Head of caudate nucleus (tissue), 42 donors: ENCODE measurements around the gene TMPRSS4.
A peak's percentile ranks its signal among the peaks of the same experiment; 100 is the strongest.

Experiments used
- DNase-seq, 42 donors: peaks; one replicate each; pipeline versions ENCODE4 v3.0.0 to v3.0.0-alpha.2; 2020 to 2021; ENCODE audit warnings: mixed read lengths in 7 of 42
- intact Hi-C: fragments of 100-400 bp; cut with DNase I; formaldehyde crosslinking; loops from one replicate; pipeline ENCODE4 v1.15.0; 2022

The TMPRSS4 gene

DNA sequence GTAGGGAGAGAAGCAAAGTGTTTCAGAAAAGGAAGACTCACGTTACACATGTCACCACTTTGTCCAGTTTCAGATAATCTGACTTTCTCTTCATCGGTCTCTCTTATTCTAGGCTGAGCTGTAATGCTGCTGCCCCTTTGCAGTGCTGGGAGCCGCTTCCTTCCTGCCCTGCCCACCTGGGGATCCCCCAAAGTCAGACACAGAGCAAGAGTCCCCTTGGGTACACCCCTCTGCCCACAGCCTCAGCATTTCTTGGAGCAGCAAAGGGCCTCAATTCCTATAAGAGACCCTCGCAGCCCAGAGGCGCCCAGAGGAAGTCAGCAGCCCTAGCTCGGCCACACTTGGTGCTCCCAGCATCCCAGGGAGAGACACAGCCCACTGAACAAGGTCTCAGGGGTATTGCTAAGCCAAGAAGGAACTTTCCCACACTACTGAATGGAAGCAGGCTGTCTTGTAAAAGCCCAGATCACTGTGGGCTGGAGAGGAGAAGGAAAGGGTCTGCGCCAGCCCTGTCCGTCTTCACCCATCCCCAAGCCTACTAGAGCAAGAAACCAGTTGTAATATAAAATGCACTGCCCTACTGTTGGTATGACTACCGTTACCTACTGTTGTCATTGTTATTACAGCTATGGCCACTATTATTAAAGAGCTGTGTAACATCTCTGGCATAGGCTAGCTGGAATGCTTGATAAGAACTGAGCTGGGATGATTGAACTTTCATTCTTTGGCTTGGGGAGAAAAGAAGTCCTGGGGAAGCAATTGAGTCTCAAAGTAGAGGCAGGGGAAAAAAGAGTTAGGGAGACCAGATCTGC is 41.1 kb downstream of the TMPRSS4 start:
- intact Hi-C loops, result no loop called here
- peak in 1 of 42 donors; percentile 9 for DNase-seq

- no peak for DNase-seq
These were observed 43.9 kb downstream of the TMPRSS4 start for GRCh38 chr11:118120793-118121192.

DNA sequence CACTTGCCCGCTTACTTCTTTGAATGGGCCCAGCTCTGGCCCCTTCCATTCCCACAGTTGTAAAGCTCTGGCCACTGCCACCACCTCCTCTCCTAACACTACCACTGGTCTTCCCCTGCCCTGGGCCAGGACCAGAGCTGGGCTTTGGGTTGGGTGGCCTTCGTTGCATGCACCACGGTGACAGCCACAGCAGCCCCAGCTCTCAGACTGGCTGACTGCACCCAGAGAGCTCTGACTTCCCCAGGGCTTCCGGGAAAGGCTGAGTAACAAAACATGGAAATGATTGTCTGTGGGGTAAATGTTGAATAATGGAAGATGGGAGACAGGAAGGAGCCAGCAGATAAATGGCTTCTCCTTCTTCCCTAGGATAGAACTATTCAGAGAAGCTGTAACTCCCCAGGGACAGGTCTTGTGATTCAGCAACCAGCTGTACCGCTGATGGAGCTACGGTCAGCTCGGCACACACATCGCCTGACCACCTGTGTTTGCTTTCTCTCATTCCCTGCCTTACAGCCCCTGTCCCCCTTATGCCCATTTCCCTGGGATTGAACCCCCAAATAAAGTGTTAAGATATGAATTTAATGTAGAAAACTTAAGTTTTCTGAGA is 48.2 kb downstream of the TMPRSS4 start:
- intact Hi-C loops, result no loop called here
- peak in 1 of 42 donors; percentile 32 for DNase-seq

More at GRCh38 chr11:118120793-118121192, 43.9 kb downstream of the TMPRSS4 start:
- intact Hi-C loops, result no loop called here

DNA sequence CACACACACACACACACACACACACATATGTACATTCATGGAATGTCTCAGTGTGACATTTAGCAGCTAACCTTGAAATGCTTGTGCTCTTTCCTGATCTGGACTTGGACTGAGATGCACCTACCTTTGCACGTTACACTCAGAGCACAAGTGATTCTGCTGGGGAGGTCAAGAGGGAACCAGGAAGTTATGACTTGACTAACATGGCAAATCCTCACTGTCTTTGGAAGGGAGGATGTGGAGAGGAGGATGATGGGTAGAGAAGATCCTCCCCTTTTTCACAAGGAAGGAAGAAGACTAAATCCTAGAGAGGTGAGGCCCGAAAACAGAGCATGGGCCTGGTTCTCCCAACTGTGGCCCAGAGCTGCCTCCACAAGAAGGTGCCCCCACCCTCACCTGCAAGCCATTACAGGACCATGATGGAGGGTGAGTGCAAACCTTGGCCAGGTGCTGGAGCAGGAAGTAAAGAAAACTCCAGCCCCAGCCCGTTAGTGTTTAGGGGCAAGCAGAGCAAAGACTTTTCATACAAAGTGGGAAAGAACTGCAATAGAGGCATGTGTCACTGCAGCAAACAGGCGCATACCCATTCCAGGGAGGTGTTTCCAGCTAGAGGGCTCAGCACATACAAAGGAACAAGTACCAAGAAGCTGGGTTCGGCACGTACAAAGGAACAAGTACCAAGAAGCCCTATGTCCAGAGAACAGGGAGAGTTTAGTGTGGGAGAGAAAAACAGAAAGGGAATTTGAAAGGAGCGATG is 49.4 kb downstream of the TMPRSS4 start:
- DNase-seq, result no peak
- intact Hi-C loops, result no loop called here

- intact Hi-C loops, result no loop called here
- no peak for DNase-seq
These were observed 51.4 kb downstream of the TMPRSS4 start for GRCh38 chr11:118128310-118128709.

- DNase-seq, result no peak
- intact Hi-C loops, result no loop called here
These were observed 52.0 kb downstream of the TMPRSS4 start for GRCh38 chr11:118128721-118129470.

DNA sequence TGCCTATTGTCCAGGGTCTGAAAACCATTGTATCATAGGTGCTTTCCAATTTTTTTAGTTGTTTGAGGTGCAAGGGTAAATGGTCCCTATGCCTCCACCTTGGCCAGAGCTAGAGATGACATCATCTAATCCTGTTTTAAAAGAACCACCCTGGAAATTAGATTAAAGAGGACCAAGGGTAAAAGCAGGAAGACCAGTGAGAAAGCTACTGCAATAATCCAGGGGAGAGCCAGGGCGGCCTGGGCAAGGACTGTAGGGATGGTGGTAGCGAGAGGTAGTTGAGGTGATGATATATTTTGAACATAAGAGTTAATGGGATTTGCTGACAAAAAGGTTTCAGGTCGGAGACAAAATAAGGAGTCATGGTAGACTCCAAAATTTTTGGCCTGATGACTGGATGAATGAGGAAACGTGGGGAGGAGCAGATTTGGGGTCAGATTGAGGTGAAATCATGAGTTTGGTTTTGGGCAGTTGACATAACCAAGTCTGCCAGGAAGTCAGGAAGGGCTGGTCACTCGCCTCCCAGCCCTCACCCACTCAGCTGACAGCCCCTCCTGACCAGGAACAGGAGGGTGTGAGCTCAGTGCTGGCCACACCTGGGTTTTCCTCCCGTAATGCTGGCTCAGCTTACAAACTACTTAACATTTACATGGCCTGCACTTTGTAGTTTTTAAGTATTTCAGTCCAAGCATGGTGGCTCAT is 52.7 kb downstream of the TMPRSS4 start:
- intact Hi-C loops, result no loop called here
- DNase-seq, result no peak

GRCh38 chr11:118132385-118133151 is 55.7 kb downstream of the TMPRSS4 start:
- intact Hi-C loops, result no loop called here
- peak in 1 of 42 donors; percentile 35 for DNase-seq

- intact Hi-C loops, result no loop called here
- peak in 1 of 42 donors; percentile 36 for DNase-seq
These were observed 56.9 kb downstream of the TMPRSS4 start for GRCh38 chr11:118133816-118134215.

DNA sequence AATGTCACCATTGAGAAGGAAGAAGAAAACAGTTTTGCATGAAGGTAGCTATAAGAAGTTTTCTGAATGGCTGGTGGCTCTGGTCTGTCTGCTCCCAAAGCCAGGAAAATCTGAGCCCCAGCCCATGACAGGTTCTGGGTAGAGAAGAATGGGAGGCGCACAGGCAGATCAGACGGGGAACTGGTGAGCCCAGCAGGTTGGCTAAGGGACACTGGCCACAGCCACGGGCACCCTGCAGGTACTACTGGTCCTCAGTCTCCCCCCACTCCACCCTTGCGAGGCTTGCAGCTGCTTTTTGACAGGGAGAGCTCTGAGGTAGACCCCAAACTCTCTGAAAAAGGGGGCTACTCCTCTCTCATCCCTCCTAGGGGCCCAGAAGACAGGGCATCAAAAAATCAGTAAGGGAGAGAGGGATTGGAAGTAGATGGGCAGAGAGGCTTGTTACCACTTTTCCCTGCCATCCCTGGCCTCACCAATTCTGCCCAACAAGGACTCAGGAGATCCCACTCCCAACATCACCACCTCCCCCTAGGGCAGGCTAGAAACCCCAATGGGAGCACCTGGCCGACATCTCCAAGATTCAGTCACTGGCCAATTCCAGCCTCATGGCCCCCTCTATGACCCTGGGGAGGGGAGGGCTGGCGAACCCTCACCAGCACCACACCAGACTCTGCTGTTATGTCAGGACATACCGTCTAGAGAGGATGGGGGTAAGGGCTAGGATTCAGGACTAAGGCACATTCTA is 58.3 kb downstream of the TMPRSS4 start:
- peak in 2 of 42 donors; percentile 8 to 31 for DNase-seq
- intact Hi-C loops, result no loop called here

GRCh38 chr11:118135796-118136165 is 58.9 kb downstream of the TMPRSS4 start:
- DNase-seq, result peak in 1 of 42 donors; percentile 8
- intact Hi-C loops, result no loop called here

GRCh38 chr11:118136341-118136740 is 59.5 kb downstream of the TMPRSS4 start:
- peak in 1 of 42 donors; percentile 7 for DNase-seq
- intact Hi-C loops, result no loop called here

DNA sequence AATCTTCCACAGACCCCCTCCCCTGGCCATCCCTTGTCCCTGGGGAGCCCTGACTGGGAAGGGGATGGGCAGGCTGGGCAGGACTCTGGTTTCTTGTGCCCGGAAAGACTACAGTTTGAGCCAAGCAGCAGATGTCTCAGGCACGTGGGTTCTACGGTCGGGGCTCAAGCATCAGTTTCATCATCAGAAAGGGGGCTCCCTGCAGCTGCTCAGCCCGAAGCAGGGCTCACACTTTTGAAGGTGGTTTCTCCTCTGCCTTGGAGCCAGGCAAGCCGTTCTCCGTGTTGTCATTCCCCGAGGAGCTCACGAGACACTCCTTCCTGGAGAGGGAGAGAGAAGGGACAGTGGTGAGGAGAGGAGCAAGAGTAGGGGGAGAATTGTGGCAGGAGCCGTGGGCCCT is 59.9 kb downstream of the TMPRSS4 start:
- peak in 1 of 42 donors; percentile 29 for DNase-seq

GRCh38 chr11:118138839-118139420 is 62.1 kb downstream of the TMPRSS4 start:
- intact Hi-C loops, result no loop called here
- peak in 1 of 42 donors; percentile 8 for DNase-seq

More for the DNA sequence above, 59.9 kb downstream of the TMPRSS4 start:
- intact Hi-C loops, result no loop called here

DNA sequence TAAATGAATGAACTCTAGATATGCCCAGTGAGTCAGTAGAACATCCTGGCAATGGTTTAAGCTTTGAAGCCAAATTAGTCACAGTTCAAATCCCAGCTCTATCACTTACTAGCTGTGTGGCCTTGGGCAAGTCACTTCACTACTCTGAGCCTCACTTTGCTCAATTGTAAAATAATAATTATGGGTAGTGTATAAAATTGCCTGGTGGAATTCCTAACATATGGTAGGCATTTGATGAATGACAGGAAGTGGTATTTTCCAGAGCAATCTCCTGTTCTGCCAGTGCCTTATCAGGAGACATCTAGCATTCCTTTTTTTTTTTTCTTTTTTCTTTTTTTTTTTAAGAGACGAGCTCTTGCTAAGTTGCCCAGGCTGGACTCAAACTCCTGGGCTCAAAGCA is 62.7 kb downstream of the TMPRSS4 start:
- no peak for DNase-seq
- intact Hi-C loops, result no loop called here

- intact Hi-C loops, result loop anchor here (10.0 kb wide), 1 partner anchor 213 kb away; the partner anchor contains the start of gene UBE4A
- DNase-seq, result peak in 2 of 42 donors; percentile 19 to 33
These were observed 65.2 kb downstream of the TMPRSS4 start for GRCh38 chr11:118142081-118142480.

- peak in 14 of 42 donors; percentile 17 to 59 (median 40) for DNase-seq
- intact Hi-C loops, result loop anchor here (10.0 kb wide), 1 partner anchor 212 kb away; the partner anchor contains the start of gene UBE4A
These were observed 65.9 kb downstream of the TMPRSS4 start for GRCh38 chr11:118142809-118143208.
